SKM-1 treated with dmso at 0.1 percent for 144 hours (cell line): ENCODE results near the gene MSMB.

Experiments
- DNase-seq: peaks from one replicate; lab custom pipeline; 2025; ENCODE audit not compliant: unreplicated experiment; lab: John Stamatoyannopoulos, UW

Gene MSMB

GRCh38 chr10:46035923-46036849 is 9.9 kb downstream of the MSMB start:
- DNase-seq: no peak

DNA sequence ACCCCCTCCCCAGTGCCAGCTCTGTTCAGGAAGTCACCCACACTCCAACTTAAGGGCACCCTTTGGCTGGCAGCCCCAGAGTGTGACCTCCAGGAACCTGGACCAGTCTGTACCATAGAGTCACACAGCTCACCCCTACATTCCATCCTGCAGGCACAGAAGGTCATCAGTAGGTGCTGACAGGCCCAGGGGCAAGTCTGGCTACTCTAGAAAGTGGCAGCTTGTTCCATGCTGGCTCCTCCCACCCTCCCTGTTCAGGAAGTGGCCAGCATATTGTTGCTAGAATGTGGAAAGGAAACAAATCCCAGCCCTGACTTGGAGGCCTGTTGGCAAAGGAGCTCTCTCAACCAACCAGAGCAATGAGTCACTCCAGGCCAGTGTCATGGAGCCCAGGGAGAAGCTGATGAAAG is 12.5 kb downstream of the MSMB start:
- no peak for DNase-seq

- no peak for DNase-seq
Measured at GRCh38 chr10:46031648-46032532, 14.2 kb downstream of the MSMB start.

- peak; percentile 98 for DNase-seq
Measured at GRCh38 chr10:46030091-46030937, 15.8 kb downstream of the MSMB start, which contains the start of gene NCOA4. Gene NCOA4 (minus strand): TSS chr10:46030623. CDS start chr10:46016680, 13,943 bp downstream.

- DNase-seq: no peak
Measured at GRCh38 chr10:46029461-46030030, 16.5 kb downstream of the MSMB start.

DNA sequence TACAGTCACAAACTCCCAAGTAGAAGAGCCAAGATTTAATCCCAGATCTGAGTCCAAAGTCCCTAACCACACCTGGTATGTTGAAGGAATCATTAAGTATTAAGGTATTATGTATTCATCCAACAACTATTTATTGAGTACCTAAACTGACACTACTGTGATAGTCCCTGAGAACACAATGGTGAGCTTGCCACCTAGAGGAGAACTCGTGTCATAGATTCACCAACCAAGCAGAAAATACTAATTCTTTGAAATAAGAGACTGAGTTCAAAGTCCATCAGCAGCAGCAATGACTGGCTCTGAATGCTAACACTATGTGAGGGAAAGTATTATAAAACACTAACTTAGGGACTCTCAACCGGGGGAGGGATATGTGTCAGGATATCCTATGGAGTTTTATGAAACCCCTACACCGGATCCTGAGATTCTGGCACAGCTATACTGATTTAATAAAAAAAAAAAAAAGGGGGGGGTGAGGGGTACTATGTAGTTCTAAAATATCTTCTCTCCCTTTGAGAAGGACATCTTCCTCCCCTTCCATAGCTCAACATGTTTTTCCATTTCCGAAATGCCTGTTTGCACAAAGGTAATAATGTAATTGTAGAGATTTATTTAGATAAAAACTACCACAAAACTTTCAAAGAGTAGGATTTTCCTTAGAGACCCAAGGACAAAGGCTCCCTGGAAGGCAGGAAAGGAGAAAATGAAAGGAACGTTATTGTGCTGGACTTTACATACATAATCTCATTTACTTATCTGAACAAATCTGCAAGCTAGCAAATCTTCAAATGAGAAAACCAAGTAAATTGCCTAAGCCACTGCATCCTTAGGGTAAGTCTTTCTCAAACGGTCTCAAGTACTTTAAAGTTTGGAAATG is 17.2 kb downstream of the MSMB start:
- DNase-seq: peak; percentile 51

GRCh38 chr10:46026106-46026505 is 20.0 kb downstream of the MSMB start:
- no peak for DNase-seq

GRCh38 chr10:46025406-46025805 is 20.7 kb downstream of the MSMB start:
- no peak for DNase-seq

GRCh38 chr10:46024948-46025347 is 21.1 kb downstream of the MSMB start:
- no peak for DNase-seq

DNA sequence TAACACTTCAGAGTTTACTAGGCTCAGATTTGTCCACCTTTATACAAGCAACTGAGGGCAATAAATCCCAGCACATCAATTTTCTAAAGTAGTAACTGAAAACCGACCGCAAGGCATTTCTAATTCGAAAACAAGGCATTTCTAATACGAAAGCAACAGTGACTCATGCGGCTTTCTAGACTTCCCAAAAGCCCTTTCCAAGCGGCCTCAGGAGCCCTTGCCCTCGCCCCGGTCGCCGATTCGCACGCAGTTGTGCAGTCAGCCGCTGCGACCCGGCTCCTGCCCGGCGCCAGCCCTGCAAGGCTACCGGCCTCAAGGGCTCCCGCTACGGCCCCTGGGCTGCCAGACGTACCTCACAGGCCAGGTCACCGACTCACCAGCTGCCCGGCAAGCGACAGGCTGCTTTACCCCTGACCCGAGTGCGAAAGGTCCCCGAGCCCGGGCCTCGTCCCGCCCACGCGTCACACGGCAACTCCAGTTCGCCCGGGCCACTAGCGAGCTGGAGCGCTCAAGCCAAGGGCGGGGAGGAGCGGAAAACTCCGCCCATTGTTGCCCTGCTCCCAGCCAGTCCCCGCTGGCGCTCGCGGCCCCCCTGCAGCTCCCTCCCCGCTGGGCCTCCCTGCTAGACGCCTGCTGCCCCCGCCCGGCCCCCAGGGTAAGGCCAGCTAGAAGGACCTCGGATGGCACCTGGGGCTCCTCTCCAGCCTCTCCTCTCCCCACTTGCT is 22.9 kb downstream of the MSMB start:
- peak; percentile 84 for DNase-seq

GRCh38 chr10:46020344-46020657 is 25.8 kb downstream of the MSMB start:
- DNase-seq: no peak

- DNase-seq: no peak
Measured at GRCh38 chr10:46019569-46020343, 26.3 kb downstream of the MSMB start.

DNA sequence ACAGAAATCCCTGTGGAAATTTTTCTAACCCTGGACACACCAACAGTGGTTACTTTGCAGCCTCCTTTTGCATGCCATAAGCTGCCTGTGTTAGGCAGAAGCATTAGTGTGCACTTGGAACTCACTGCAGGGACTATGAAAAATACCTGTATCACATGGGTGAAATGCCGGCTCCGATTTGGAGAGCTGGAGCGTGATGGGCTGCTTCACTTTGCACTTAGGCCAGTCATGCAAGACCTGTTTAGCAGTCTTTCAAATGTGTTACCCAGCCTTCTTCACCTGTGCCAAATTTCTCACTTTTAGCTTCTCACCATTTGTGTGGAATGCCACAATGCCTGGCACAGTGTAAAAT is 26.9 kb downstream of the MSMB start:
- DNase-seq: no peak

- peak; percentile 31 for DNase-seq
Measured at GRCh38 chr10:46018453-46019176, 27.5 kb downstream of the MSMB start.

DNA sequence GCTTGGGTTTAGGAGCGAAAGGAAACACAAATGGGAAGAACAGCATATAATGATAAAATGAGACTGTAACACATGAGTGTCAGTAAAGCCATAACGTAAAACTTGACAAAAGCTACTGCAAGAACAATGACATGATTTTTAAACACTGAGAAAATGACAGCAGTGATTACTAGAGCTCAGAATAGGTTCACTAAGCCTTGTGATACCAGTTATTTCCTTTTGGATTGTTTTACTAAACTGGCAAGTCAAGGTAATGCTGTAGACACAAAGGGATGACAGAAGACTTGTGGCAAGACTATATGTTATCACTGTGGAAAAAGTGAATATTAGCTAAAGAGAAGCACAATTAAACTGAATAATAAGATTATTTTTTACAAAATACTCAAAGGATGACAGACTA is 28.3 kb downstream of the MSMB start:
- no peak for DNase-seq

- DNase-seq: no peak
Measured at GRCh38 chr10:46016811-46017210, 29.3 kb downstream of the MSMB start.

GRCh38 chr10:46016190-46016589 is 29.9 kb downstream of the MSMB start:
- no peak for DNase-seq
